ENCODE measurements around the gene C18orf54. TPM values are rescaled to one million over a fixed set of nuclear protein-coding genes. Genes with fewer than 3 reads are reported as not detected.

Gene C18orf54
- total and polyA plus RNA-seq, 2 donors (not counting 1 experiment from before 2014, with no cell fraction given) = 0.60 to 4.8 TPM

DNA sequence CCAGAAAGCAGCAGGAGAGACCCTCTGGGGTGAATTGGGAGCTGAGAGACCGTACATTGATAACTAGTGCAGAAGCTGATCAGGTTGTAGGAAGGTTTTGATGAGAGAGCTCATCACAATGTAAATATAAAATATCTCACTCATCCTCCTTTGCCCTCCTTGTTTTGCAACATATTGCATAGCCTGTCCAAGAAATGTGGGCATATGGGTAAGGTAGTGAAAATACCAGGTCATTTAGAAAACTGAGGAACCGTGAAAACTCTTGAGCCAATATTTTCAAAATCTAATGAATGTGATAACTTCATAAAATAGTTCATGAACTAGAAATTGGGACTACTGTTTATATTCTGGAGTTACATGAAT lies 31.4 kb downstream of the C18orf54 start:
- ChIA-PET CTCF (interaction anchor here (1.1 to 2.4 kb wide), 2 partner anchors 164 to 166 kb away, joined by 3 to 7 read pairs; partner anchors contain the start of gene MBD2), POLR2A (interaction anchor here (0.7 kb wide), 1 partner anchor 31 kb away, joined by 9 read pairs; the partner anchor contains the start of genes C18orf54 and STARD6)
- H3K79me2 ChIP-seq (ENCODE audit: control insufficient read depth, insufficient read depth, low read length) = no peaks in the 10 kb centered on the region
- intact Hi-C loops (cut with micrococcal nuclease) = no loop called here
- Mint-ChIP-seq H3K27me3 (peaks cover 9% of the 10 kb centered on the region), H3K4me3 (no peak overlapping the region), H3K27ac (no peak overlapping the region), H3K9me3 (ENCODE audit: insufficient read depth) (no peaks in the 10 kb centered on the region), H3K4me1 (no peaks in the 10 kb centered on the region)
- no peak overlapping the region for H3K27ac ChIP-seq (ENCODE audit: low read length in 2 of 2)
- H3K36me3 ChIP-seq (replicated peaks in 1 of 2; ENCODE audit: control extremely low read depth in 1 of 2, control insufficient read depth in 1 of 2, extremely low read depth in 1 of 2, insufficient read depth in 2 of 2, low read length in 1 of 2) = no peaks in the 10 kb centered on the region
- DNase-seq (no peak), ATAC-seq (ENCODE audit: low read depth) (no peak)
- no peak overlapping the region for H3K4me3 ChIP-seq (ENCODE audit: control extremely low read depth in 1 of 5, extremely low read depth in 1 of 5, insufficient read depth in 1 of 5, low read depth in 2 of 5, low read length in 4 of 5)
- H4K20me1 ChIP-seq (ENCODE audit: control insufficient read depth, insufficient read depth, low read length, poor library complexity, severe bottlenecking) = no peaks in the 10 kb centered on the region
- no peaks in the 10 kb centered on the region for H3K4me1 ChIP-seq (ENCODE audit: control insufficient read depth in 2 of 2, insufficient read depth in 2 of 2, low read length in 2 of 2)
- H3K9me3 ChIP-seq (ENCODE audit: control extremely low read depth in 1 of 3, control insufficient read depth in 2 of 3, insufficient read depth in 1 of 3, low read length in 2 of 3) = peaks cover 0 to 1% (median 0%) of the 10 kb centered on the region in 3 donors
- no peak overlapping the region for H2AFZ ChIP-seq (ENCODE audit: insufficient read depth, low read depth, low read length, poor library complexity, severe bottlenecking)
- no peak for TF ChIP-seq EZH2 (IDR thresholded peaks at IDR 0.05; ENCODE audit: borderline replicate concordance, insufficient read depth, low read depth, low read length, poor library complexity, severe bottlenecking)
- TF ChIP-seq, protein P1, sequence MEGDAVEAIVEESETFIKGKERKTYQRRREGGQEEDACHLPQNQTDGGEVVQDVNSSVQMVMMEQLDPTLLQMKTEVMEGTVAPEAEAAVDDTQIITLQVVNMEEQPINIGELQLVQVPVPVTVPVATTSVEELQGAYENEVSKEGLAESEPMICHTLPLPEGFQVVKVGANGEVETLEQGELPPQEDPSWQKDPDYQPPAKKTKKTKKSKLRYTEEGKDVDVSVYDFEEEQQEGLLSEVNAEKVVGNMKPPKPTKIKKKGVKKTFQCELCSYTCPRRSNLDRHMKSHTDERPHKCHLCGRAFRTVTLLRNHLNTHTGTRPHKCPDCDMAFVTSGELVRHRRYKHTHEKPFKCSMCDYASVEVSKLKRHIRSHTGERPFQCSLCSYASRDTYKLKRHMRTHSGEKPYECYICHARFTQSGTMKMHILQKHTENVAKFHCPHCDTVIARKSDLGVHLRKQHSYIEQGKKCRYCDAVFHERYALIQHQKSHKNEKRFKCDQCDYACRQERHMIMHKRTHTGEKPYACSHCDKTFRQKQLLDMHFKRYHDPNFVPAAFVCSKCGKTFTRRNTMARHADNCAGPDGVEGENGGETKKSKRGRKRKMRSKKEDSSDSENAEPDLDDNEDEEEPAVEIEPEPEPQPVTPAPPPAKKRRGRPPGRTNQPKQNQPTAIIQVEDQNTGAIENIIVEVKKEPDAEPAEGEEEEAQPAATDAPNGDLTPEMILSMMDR (IDR thresholded peaks at IDR 0.05) = no peak
- no CpG with 5 or more reads among the region's 2 CpGs for WGBS (ENCODE audit: insufficient coverage)
- H3K9ac ChIP-seq (ENCODE audit: low read length) = no peak overlapping the region
- H3K27me3 ChIP-seq (replicated peaks in 1 of 4; ENCODE audit: control extremely low read depth in 1 of 4, control insufficient read depth in 3 of 4, insufficient read depth in 4 of 4, low read length in 3 of 4) = no peaks in the 10 kb centered on the region
- H3K4me2 ChIP-seq (replicated peaks; ENCODE audit: low read depth, low read length, poor library complexity, severe bottlenecking) = no peak overlapping the region

DNA sequence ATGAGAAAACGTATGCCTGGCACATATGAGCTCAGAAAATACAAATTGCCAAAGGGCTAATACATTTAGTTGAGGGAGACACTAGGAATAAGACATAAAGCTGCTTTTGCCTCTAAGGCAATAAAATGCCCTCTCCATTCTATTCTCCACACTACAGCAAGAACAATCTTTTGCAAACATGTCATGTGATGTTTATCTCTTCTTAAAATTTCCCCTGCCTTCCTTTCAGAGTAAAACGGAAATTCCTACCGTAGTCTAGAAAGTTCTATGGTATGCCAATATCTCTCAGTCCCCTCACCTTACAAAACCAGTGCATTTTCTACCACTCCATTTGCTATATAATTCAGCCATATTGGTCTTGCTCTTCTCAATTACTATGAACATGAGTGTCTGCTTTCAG lies 33.1 kb downstream of the C18orf54 start:
- CTCF ChIA-PET = interaction anchor here (1.1 to 2.4 kb wide), 2 partner anchors 9 to 168 kb away, joined by 3 to 7 read pairs; no protein-coding TSS in a partner anchor
- intact Hi-C loops (cut with micrococcal nuclease) = no loop called here
- Histone ChIP-seq H3K9me3 (ENCODE audit: control extremely low read depth in 1 of 3, control insufficient read depth in 2 of 3, insufficient read depth in 1 of 3, low read length in 2 of 3) (no peaks in the 10 kb centered on the region), H3K9ac (ENCODE audit: low read length) (no peak overlapping the region), H3K27me3 (replicated peaks in 1 of 4; ENCODE audit: control extremely low read depth in 1 of 4, control insufficient read depth in 3 of 4, insufficient read depth in 4 of 4, low read length in 3 of 4) (no peaks in the 10 kb centered on the region), H3K27ac (ENCODE audit: low read length in 2 of 2) (no peak overlapping the region), H3K36me3 (replicated peaks in 1 of 2; ENCODE audit: control extremely low read depth in 1 of 2, control insufficient read depth in 1 of 2, extremely low read depth in 1 of 2, insufficient read depth in 2 of 2, low read length in 1 of 2) (no peaks in the 10 kb centered on the region), H3K4me3 (ENCODE audit: control extremely low read depth in 1 of 5, extremely low read depth in 1 of 5, insufficient read depth in 1 of 5, low read depth in 2 of 5, low read length in 4 of 5) (no peak overlapping the region), H3K79me2 (ENCODE audit: control insufficient read depth, insufficient read depth, low read length) (no peaks in the 10 kb centered on the region), H4K20me1 (ENCODE audit: control insufficient read depth, insufficient read depth, low read length, poor library complexity, severe bottlenecking) (no peaks in the 10 kb centered on the region), H3K4me1 (ENCODE audit: control insufficient read depth in 2 of 2, insufficient read depth in 2 of 2, low read length in 2 of 2) (no peaks in the 10 kb centered on the region), H3K4me2 (replicated peaks; ENCODE audit: low read depth, low read length, poor library complexity, severe bottlenecking) (no peak overlapping the region), H2AFZ (ENCODE audit: insufficient read depth, low read depth, low read length, poor library complexity, severe bottlenecking) (no peak overlapping the region)
- WGBS (ENCODE audit: insufficient coverage) = 49% methylated on average over 2 of the region's 3 CpGs
- ATAC-seq (ENCODE audit: low read depth) (no peak), DNase-seq (no peak)
- Mint-ChIP-seq H3K4me3 (no peak overlapping the region), H3K27me3 (peaks cover 9% of the 10 kb centered on the region), H3K9me3 (ENCODE audit: insufficient read depth) (no peaks in the 10 kb centered on the region), H3K27ac (no peak overlapping the region), H3K4me1 (no peaks in the 10 kb centered on the region)
- TF ChIP-seq EZH2 (IDR thresholded peaks at IDR 0.05; ENCODE audit: borderline replicate concordance, insufficient read depth, low read depth, low read length, poor library complexity, severe bottlenecking) = no peak
- TF ChIP-seq, protein P1 (IDR thresholded peaks at IDR 0.05) = no peak
- POLR2A ChIA-PET = no interaction called here
